ENCODE measurements around the gene CELA2A. TPM values are rescaled to one million over a fixed set of nuclear protein-coding genes. Genes with fewer than 3 reads are reported as not detected.

Gene CELA2A
- polyA plus RNA-seq, 1 of the 3 experiments (the other 2 are of a cell fraction): not detected

DNA sequence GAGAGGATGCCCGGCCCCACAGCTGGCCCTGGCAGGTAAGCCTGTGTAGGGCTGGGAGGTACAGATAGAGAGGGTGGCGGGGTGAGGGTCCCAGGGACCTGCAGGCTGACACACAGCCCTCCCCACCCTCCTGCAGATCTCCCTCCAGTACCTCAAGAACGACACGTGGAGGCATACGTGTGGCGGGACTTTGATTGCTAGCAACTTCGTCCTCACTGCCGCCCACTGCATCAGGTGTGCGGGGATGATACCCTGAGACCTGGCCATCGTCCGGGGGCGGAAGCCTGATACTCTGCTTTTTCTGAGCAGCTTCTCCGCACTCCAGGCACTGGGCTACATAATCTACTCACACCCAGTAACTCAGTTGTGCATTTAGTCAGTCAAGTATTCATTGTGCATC, 16.2 kb upstream of the CELA2A start:
- TF ChIP-seq RFX5 (IDR thresholded peaks at IDR 0.05; ENCODE audit: low read length): no peak
- no peak for TF ChIP-seq JUND (IDR thresholded peaks at IDR 0.05)
- no peak for TF ChIP-seq EZH2phosphoT487 (IDR thresholded peaks at IDR 0.05; ENCODE audit: borderline replicate concordance, low read depth)
- TF ChIP-seq GABPA (IDR thresholded peaks at IDR 0.05; ENCODE audit: low read depth): no peak
- no peak for TF ChIP-seq POLR2AphosphoS5 (IDR thresholded peaks at IDR 0.05; ENCODE audit: low read depth, low read length)
- TF ChIP-seq, protein P1, sequence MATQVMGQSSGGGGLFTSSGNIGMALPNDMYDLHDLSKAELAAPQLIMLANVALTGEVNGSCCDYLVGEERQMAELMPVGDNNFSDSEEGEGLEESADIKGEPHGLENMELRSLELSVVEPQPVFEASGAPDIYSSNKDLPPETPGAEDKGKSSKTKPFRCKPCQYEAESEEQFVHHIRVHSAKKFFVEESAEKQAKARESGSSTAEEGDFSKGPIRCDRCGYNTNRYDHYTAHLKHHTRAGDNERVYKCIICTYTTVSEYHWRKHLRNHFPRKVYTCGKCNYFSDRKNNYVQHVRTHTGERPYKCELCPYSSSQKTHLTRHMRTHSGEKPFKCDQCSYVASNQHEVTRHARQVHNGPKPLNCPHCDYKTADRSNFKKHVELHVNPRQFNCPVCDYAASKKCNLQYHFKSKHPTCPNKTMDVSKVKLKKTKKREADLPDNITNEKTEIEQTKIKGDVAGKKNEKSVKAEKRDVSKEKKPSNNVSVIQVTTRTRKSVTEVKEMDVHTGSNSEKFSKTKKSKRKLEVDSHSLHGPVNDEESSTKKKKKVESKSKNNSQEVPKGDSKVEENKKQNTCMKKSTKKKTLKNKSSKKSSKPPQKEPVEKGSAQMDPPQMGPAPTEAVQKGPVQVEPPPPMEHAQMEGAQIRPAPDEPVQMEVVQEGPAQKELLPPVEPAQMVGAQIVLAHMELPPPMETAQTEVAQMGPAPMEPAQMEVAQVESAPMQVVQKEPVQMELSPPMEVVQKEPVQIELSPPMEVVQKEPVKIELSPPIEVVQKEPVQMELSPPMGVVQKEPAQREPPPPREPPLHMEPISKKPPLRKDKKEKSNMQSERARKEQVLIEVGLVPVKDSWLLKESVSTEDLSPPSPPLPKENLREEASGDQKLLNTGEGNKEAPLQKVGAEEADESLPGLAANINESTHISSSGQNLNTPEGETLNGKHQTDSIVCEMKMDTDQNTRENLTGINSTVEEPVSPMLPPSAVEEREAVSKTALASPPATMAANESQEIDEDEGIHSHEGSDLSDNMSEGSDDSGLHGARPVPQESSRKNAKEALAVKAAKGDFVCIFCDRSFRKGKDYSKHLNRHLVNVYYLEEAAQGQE (IDR thresholded peaks at IDR 0.05; ENCODE audit: low read depth, low read length): no peak
- no peak for TF ChIP-seq NRF1 (IDR thresholded peaks at IDR 0.05; ENCODE audit: low read depth, low read length)
- ChIA-PET POLR2A (no interaction called here), CTCF (interaction anchor here (0.6 to 4.7 kb wide), 2 partner anchors 9 to 117 kb away, joined by 3 to 28 read pairs; no protein-coding TSS in a partner anchor)
- Histone ChIP-seq H3K4me3 (ENCODE audit: low read depth in 2 of 2, low read length in 1 of 2) (no peak overlapping the region), H3K9me2 (no peaks in the 10 kb centered on the region), H2AFZ (ENCODE audit: low read depth) (no peak overlapping the region), H4K20me1 (ENCODE audit: insufficient read depth) (no peaks in the 10 kb centered on the region), H3K79me2 (ENCODE audit: insufficient read depth) (no peaks in the 10 kb centered on the region), H3K36me3 (replicated peaks in 1 of 2; ENCODE audit: control insufficient read depth in 1 of 2, insufficient read depth in 2 of 2, low read length in 1 of 2) (no peaks in the 10 kb centered on the region), H3K4me1 (ENCODE audit: control insufficient read depth in 1 of 2, insufficient read depth in 2 of 2, low read depth in 1 of 2, low read length in 1 of 2) (peaks cover 0 to 3% of the 10 kb centered on the region in 2 experiments; a peak in 1 of 4 replicates), H3K27me3 (ENCODE audit: insufficient read depth) (no peaks in the 10 kb centered on the region), H3K9me3 (no peaks in the 10 kb centered on the region), H3K4me2 (no peak overlapping the region), H3F3A (replicated peaks; ENCODE audit: insufficient read depth) (no peaks in the 10 kb centered on the region), H3K27ac (ENCODE audit: low read depth in 2 of 2, low read length in 1 of 2) (no peak overlapping the region), H3K9ac (no peak overlapping the region)
- WGBS (ENCODE audit: low lambda C conversion rate): 81% methylated on average over 7 of the region's 13 CpGs
- DNase-seq: peak; percentile 12

DNA sequence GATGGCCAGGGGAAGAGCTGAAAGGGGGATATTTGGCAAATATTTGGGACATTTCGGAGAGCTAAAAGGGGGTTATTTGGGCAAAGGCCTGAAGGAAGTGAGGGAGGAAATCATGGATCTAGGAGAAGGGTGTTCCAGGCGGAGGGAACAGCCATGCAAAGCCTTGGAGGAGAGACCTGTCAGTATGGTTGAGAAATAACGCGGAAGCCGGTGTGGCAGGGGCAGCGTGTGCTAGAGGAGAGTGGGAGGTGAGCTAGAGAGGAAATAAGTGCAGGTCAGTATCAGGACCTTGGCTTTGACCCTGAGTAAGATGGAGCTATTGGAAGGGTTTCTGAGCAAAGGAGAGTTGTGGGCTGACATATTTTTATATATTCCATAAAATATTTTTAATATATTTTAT, 15.3 kb upstream of the CELA2A start:
- no peak overlapping the region for H3K4me2 ChIP-seq
- POLR2A ChIA-PET: no interaction called here
- no peak overlapping the region for H3K4me3 ChIP-seq (ENCODE audit: low read depth in 2 of 2, low read length in 1 of 2)
- no peaks in the 10 kb centered on the region for H3K79me2 ChIP-seq (ENCODE audit: insufficient read depth)
- H3K27ac ChIP-seq (ENCODE audit: low read depth in 2 of 2, low read length in 1 of 2): no peak overlapping the region
- CTCF ChIA-PET: interaction anchor here (1.3 to 4.7 kb wide), 2 partner anchors 10 to 118 kb away, joined by 20 to 28 read pairs; no protein-coding TSS in a partner anchor
- WGBS (ENCODE audit: low lambda C conversion rate): 81% methylated on average over 6 of the region's 6 CpGs
- no peak for DNase-seq
- H3F3A ChIP-seq (replicated peaks; ENCODE audit: insufficient read depth): no peaks in the 10 kb centered on the region
- H3K9ac ChIP-seq: no peak overlapping the region
- H4K20me1 ChIP-seq (ENCODE audit: insufficient read depth): no peaks in the 10 kb centered on the region
- H3K36me3 ChIP-seq (replicated peaks in 1 of 2; ENCODE audit: control insufficient read depth in 1 of 2, insufficient read depth in 2 of 2, low read length in 1 of 2): no peaks in the 10 kb centered on the region
- H3K9me2 ChIP-seq: no peaks in the 10 kb centered on the region
- no peak overlapping the region for H2AFZ ChIP-seq (ENCODE audit: low read depth)
- peaks cover 0 to 3% of the 10 kb centered on the region in 2 experiments; a peak in 1 of 4 replicates for H3K4me1 ChIP-seq (ENCODE audit: control insufficient read depth in 1 of 2, insufficient read depth in 2 of 2, low read depth in 1 of 2, low read length in 1 of 2)
- H3K9me3 ChIP-seq: no peaks in the 10 kb centered on the region
- H3K27me3 ChIP-seq (ENCODE audit: insufficient read depth): no peaks in the 10 kb centered on the region
- TF ChIP-seq EZH2phosphoT487 (IDR thresholded peaks at IDR 0.05; ENCODE audit: borderline replicate concordance, low read depth): no peak
- TF ChIP-seq, protein P2, sequence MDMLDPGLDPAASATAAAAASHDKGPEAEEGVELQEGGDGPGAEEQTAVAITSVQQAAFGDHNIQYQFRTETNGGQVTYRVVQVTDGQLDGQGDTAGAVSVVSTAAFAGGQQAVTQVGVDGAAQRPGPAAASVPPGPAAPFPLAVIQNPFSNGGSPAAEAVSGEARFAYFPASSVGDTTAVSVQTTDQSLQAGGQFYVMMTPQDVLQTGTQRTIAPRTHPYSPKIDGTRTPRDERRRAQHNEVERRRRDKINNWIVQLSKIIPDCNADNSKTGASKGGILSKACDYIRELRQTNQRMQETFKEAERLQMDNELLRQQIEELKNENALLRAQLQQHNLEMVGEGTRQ (IDR thresholded peaks at IDR 0.05; ENCODE audit: borderline replicate concordance, low read depth, low read length): no peak
- TF ChIP-seq GABPA (IDR thresholded peaks at IDR 0.05; ENCODE audit: low read depth): no peak
- TF ChIP-seq RCOR1 (IDR thresholded peaks at IDR 0.05; ENCODE audit: low read length): no peak
- TF ChIP-seq YY1 (IDR thresholded peaks at IDR 0.05; ENCODE audit: low read depth): no peak
- TF ChIP-seq SIN3A (IDR thresholded peaks at IDR 0.05; ENCODE audit: borderline replicate concordance, low read depth, low read length): no peak
- no peak for TF ChIP-seq FOXM1 (IDR thresholded peaks at IDR 0.05; ENCODE audit: low read depth)
- TF ChIP-seq TEAD4 (IDR thresholded peaks at IDR 0.05; ENCODE audit: borderline replicate concordance, insufficient read depth): no peak
- no peak for TF ChIP-seq FOSL2 (IDR thresholded peaks at IDR 0.05; ENCODE audit: borderline replicate concordance, low read depth)
- no peak for TF ChIP-seq RFX5 (IDR thresholded peaks at IDR 0.05; ENCODE audit: low read length)
- no peak for TF ChIP-seq CHD2 (IDR thresholded peaks at IDR 0.05; ENCODE audit: low read length, partially characterized antibody)
- TF ChIP-seq, protein P3, sequence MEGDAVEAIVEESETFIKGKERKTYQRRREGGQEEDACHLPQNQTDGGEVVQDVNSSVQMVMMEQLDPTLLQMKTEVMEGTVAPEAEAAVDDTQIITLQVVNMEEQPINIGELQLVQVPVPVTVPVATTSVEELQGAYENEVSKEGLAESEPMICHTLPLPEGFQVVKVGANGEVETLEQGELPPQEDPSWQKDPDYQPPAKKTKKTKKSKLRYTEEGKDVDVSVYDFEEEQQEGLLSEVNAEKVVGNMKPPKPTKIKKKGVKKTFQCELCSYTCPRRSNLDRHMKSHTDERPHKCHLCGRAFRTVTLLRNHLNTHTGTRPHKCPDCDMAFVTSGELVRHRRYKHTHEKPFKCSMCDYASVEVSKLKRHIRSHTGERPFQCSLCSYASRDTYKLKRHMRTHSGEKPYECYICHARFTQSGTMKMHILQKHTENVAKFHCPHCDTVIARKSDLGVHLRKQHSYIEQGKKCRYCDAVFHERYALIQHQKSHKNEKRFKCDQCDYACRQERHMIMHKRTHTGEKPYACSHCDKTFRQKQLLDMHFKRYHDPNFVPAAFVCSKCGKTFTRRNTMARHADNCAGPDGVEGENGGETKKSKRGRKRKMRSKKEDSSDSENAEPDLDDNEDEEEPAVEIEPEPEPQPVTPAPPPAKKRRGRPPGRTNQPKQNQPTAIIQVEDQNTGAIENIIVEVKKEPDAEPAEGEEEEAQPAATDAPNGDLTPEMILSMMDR (IDR thresholded peaks at IDR 0.05): no peak
- TF ChIP-seq TCF12 (IDR thresholded peaks at IDR 0.05): no peak
- no peak for TF ChIP-seq MXI1 (IDR thresholded peaks at IDR 0.05; ENCODE audit: low read depth, low read length)
- TF ChIP-seq NFIC (IDR thresholded peaks at IDR 0.05; ENCODE audit: borderline replicate concordance): no peak
- no peak for TF ChIP-seq FOXJ3 (CRISPR knock-in tag; IDR thresholded peaks at IDR 0.05)
- TF ChIP-seq, protein P4, sequence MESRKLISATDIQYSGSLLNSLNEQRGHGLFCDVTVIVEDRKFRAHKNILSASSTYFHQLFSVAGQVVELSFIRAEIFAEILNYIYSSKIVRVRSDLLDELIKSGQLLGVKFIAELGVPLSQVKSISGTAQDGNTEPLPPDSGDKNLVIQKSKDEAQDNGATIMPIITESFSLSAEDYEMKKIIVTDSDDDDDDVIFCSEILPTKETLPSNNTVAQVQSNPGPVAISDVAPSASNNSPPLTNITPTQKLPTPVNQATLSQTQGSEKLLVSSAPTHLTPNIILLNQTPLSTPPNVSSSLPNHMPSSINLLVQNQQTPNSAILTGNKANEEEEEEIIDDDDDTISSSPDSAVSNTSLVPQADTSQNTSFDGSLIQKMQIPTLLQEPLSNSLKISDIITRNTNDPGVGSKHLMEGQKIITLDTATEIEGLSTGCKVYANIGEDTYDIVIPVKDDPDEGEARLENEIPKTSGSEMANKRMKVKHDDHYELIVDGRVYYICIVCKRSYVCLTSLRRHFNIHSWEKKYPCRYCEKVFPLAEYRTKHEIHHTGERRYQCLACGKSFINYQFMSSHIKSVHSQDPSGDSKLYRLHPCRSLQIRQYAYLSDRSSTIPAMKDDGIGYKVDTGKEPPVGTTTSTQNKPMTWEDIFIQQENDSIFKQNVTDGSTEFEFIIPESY (IDR thresholded peaks at IDR 0.05; ENCODE audit: borderline replicate concordance, low read depth): no peak

All from SK-N-SH (cell line).